ENCODE measurements around the gene CCDC85B.
"Not testable (repeated sequence)": the region's sequence is repeated elsewhere in the genome, so short reads cannot be mapped to it uniquely, and the experiment has no call there.

CCDC85B gene

DNA sequence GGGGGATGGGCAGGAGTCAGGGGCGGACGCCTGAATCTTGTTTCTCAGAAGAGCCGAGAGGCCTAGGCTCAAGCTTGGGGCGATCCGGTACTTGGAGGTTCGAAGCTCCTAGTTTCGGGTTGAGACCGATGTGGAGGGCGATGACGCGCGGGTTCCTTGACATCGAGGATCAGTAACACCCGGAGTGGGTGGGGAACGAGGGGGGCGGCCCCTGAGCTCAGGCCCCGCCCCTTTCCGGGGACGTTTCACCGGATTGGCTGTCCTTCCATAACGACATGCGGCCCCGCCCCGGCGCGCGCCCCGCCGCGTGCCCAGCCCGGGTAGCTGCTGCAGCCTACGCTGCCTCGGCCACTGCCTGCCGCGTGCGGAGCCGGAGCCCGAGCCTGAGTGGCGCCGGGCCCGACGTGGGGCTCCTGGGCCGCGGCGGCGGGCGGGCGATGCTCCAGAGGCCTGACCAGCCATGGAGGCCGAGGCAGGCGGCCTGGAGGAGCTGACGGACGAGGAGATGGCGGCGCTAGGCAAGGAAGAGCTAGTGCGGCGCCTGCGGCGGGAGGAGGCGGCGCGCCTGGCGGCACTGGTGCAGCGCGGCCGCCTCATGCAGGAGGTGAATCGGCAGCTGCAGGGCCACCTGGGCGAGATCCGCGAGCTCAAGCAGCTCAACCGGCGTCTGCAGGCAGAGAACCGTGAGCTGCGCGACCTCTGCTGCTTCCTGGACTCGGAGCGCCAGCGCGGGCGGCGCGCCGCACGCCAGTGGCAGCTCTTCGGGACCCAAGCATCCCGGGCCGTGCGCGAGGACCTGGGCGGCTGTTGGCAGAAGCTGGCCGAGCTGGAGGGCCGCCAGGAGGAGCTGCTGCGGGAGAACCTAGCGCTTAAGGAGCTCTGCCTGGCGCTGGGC, at the start of gene CCDC85B:
TSS of gene CCDC85B (plus strand) at position 350 of the 895 bp plus-strand sequence. CDS start at position 461, 111 bp downstream.
- Histone ChIP-seq H3K27ac (ENCODE audit: low read length) (peak within 1 kb of the TSS; percentile 99), H3K4me1 (ENCODE audit: control insufficient read depth, insufficient read depth, low read length) (peaks cover 64% of the 10 kb centered on the region), H3K4me3 (ENCODE audit: low read length in 2 of 2) (peak within 1 kb of the TSS; percentile 73 to 93), H3K9ac (ENCODE audit: low read length in 2 of 2) (peak within 1 kb of the TSS; percentile 91 to 92), H3K36me3 (ENCODE audit: control insufficient read depth in 2 of 2, insufficient read depth in 2 of 2, low read length in 2 of 2) (peaks cover 4 to 8% of the 10 kb centered on the region in 2 donors), H3K9me3 (ENCODE audit: control insufficient read depth in 2 of 2, low read length in 2 of 2) (no peaks in the 10 kb centered on the region), H3K27me3 (ENCODE audit: control insufficient read depth in 1 of 2, insufficient read depth in 2 of 2, low read length in 2 of 2) (no peaks in the 10 kb centered on the region)

DNA sequence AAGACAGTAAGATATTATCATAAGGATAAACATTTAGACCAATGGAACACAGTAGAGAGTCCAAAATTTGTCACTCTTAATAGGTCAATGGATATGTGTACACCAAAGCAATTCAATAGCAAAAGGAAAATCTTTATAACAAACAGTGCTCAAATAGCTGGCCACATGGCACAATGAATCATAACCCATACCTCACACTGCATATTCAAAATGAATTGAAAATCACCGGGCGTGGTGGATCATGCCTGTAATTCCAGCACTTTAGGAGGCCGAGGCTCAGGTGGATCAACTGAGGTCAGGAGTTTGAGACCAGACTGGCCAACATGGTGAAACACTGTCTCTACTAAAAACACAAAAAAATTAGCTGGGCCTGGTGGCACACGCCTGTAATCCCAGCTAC, 48.3 kb upstream of the CCDC85B start:
- Histone ChIP-seq H3K36me3 (ENCODE audit: control insufficient read depth in 2 of 2, insufficient read depth in 2 of 2, low read length in 2 of 2) (no peaks in the 10 kb centered on the region), H3K9me3 (ENCODE audit: control insufficient read depth in 2 of 2, low read length in 2 of 2) (no peaks in the 10 kb centered on the region), H3K9ac (ENCODE audit: low read length in 2 of 2) (no peak overlapping the region), H3K27ac (ENCODE audit: low read length) (no peak overlapping the region), H3K4me3 (ENCODE audit: low read length in 2 of 2) (no peak overlapping the region), H3K4me1 (ENCODE audit: control insufficient read depth, insufficient read depth, low read length) (no peaks in the 10 kb centered on the region), H3K27me3 (ENCODE audit: control insufficient read depth in 1 of 2, insufficient read depth in 2 of 2, low read length in 2 of 2) (no peaks in the 10 kb centered on the region)

DNA sequence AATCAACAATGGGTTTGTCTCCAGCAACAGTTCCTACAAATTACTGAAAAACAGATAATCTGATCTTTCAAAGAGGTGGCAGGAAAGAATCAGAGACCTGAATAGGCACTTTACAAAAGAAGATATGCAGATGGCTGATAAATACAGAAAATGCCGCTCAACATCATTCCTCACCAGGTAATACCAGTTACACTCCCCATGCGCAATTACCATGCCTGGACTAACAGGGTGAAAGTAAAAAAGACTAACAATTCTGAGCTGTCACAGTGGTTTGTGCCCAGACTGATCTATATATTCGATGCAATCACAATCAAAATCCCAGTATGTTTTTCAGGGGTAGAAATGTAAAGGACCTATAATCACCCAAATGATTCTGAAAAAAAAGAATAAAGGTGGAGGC, 46.7 kb upstream of the CCDC85B start:
- H3K36me3 ChIP-seq (ENCODE audit: control insufficient read depth in 2 of 2, insufficient read depth in 2 of 2, low read length in 2 of 2): no peaks in the 10 kb centered on the region
- H3K27me3 ChIP-seq (ENCODE audit: control insufficient read depth in 1 of 2, insufficient read depth in 2 of 2, low read length in 2 of 2): no peaks in the 10 kb centered on the region
- no peak overlapping the region for H3K4me3 ChIP-seq (ENCODE audit: low read length in 2 of 2)
- H3K9ac ChIP-seq (ENCODE audit: low read length in 2 of 2): no peak overlapping the region
- H3K27ac ChIP-seq (ENCODE audit: low read length): no peak overlapping the region
- no peaks in the 10 kb centered on the region for H3K9me3 ChIP-seq (ENCODE audit: control insufficient read depth in 2 of 2, low read length in 2 of 2)
- no peaks in the 10 kb centered on the region for H3K4me1 ChIP-seq (ENCODE audit: control insufficient read depth, insufficient read depth, low read length)

DNA sequence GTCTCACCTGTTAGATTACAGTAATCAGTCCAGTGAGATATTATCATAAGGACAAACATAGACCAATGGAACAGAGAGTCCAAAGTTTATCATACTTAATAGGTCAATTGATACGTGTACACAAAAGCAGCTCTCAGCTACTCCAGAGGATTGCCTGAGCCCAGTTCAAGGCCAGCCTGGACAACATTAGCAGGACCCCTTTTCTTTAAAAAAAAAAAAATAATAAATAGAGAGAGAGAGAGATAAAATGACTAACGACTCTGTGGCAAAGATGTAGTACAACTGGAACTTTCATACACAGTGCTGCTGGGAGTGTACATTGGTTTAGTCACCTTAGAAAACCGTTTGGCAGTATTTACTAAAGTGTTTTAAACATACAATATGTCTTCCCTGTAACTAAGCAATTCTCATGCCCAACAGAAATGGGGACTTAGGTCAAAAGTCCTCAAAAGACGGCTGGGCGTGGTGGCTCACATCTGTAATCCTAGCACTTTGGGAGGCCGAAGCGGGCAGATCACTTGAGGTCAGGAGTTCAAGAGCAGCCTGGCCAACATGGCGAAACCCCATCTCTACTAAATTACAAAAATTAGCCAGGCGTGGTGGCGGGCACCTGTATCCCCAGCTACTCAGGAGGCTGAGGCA, 46.1 kb upstream of the CCDC85B start:
- no peak overlapping the region for H3K27ac ChIP-seq (ENCODE audit: low read length)
- no peaks in the 10 kb centered on the region for H3K27me3 ChIP-seq (ENCODE audit: control insufficient read depth in 1 of 2, insufficient read depth in 2 of 2, low read length in 2 of 2)
- H3K4me3 ChIP-seq (ENCODE audit: low read length in 2 of 2): no peak overlapping the region
- H3K4me1 ChIP-seq (ENCODE audit: control insufficient read depth, insufficient read depth, low read length): no peaks in the 10 kb centered on the region
- H3K9me3 ChIP-seq (ENCODE audit: control insufficient read depth in 2 of 2, low read length in 2 of 2): no peaks in the 10 kb centered on the region
- H3K36me3 ChIP-seq (ENCODE audit: control insufficient read depth in 2 of 2, insufficient read depth in 2 of 2, low read length in 2 of 2): no peaks in the 10 kb centered on the region
- no peak overlapping the region for H3K9ac ChIP-seq (ENCODE audit: low read length in 2 of 2)

DNA sequence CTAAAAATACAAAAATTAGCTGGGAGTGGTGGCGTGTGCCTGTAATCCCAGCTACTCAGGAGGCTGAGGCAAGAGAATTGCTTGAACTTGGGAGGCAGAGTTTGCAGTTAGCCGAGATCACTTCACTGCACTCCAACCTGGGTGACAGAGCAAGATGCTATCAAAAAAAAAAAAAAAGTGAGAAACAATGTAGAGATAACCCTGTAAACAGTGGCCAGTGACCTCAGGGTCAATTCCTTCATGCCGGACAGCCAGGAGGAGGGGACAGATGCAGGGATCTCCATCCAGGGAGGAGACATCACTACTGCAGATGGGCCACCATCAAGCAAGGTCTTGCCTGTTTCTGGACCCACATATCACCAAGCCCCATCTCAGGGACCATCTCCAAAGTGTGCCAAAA, 42.7 kb upstream of the CCDC85B start:
- Histone ChIP-seq H3K9me3 (ENCODE audit: control insufficient read depth in 2 of 2, low read length in 2 of 2) (peaks cover 0 to 7% of the 10 kb centered on the region in 2 donors), H3K27me3 (ENCODE audit: control insufficient read depth in 1 of 2, insufficient read depth in 2 of 2, low read length in 2 of 2) (no peaks in the 10 kb centered on the region), H3K4me3 (ENCODE audit: low read length in 2 of 2) (no peak overlapping the region), H3K4me1 (ENCODE audit: control insufficient read depth, insufficient read depth, low read length) (no peaks in the 10 kb centered on the region), H3K36me3 (ENCODE audit: control insufficient read depth in 2 of 2, insufficient read depth in 2 of 2, low read length in 2 of 2) (peaks cover 12 to 16% of the 10 kb centered on the region in 2 donors), H3K27ac (ENCODE audit: low read length) (no peak overlapping the region), H3K9ac (ENCODE audit: low read length in 2 of 2) (no peak overlapping the region)

DNA sequence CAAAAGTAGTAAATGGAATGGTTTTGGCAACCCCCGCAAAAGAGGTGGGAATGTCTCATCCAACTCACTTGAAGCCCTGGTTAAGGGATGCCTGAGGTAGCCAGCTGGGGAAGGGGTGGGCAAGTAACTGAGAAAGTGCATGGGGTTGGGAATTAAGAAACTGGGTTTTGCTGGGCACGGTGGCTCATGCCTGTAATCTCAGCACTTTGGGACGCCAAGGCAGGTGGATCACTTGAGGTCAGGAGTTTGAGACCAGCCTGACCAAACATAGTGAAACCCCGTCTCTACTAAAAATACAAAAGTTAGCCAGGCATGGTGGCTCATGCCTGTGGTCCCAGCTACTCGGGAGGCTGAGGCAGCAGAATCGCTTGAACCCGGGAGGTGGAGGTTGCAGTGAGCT, 41.8 kb upstream of the CCDC85B start:
- H3K9me3 ChIP-seq (ENCODE audit: control insufficient read depth in 2 of 2, low read length in 2 of 2); H3K27me3 ChIP-seq (ENCODE audit: control insufficient read depth in 1 of 2, insufficient read depth in 2 of 2, low read length in 2 of 2); H3K27ac ChIP-seq (ENCODE audit: low read length); H3K4me3 ChIP-seq (ENCODE audit: low read length in 2 of 2); H3K4me1 ChIP-seq (ENCODE audit: control insufficient read depth, insufficient read depth, low read length); H3K9ac ChIP-seq (ENCODE audit: low read length in 2 of 2): not testable (repeated sequence)
- peaks cover 21 to 24% of the 10 kb centered on the region in 2 donors for H3K36me3 ChIP-seq (ENCODE audit: control insufficient read depth in 2 of 2, insufficient read depth in 2 of 2, low read length in 2 of 2)

DNA sequence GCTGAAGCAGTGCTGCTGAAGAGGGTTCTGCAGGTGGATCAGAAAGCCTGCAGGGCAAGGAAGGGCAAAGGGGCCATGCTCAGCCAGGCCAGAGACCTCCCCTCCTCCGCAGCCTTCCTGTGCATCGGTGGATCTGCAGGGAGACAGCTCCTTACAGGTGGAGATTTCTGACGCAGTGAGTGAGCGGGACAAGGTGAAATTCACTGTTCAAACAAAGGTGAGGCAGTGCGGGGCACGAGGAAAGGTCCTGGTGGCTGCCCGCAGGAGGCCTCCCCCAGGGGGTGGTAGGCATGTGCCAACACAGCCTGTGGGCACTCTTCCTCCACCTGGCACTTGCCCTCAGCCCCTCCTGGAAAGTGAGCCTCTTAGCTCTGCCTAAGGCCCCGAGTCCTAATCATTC, 41.1 kb upstream of the CCDC85B start:
- H3K9ac ChIP-seq (ENCODE audit: low read length in 2 of 2): no peak overlapping the region
- H3K4me3 ChIP-seq (ENCODE audit: low read length in 2 of 2): no peak overlapping the region
- H3K27ac ChIP-seq (ENCODE audit: low read length): no peak overlapping the region
- no peaks in the 10 kb centered on the region for H3K27me3 ChIP-seq (ENCODE audit: control insufficient read depth in 1 of 2, insufficient read depth in 2 of 2, low read length in 2 of 2)
- peaks cover 0 to 7% of the 10 kb centered on the region in 2 donors for H3K9me3 ChIP-seq (ENCODE audit: control insufficient read depth in 2 of 2, low read length in 2 of 2)
- peaks cover 28 to 31% of the 10 kb centered on the region in 2 donors for H3K36me3 ChIP-seq (ENCODE audit: control insufficient read depth in 2 of 2, insufficient read depth in 2 of 2, low read length in 2 of 2)
- peaks cover 8% of the 10 kb centered on the region for H3K4me1 ChIP-seq (ENCODE audit: control insufficient read depth, insufficient read depth, low read length)

DNA sequence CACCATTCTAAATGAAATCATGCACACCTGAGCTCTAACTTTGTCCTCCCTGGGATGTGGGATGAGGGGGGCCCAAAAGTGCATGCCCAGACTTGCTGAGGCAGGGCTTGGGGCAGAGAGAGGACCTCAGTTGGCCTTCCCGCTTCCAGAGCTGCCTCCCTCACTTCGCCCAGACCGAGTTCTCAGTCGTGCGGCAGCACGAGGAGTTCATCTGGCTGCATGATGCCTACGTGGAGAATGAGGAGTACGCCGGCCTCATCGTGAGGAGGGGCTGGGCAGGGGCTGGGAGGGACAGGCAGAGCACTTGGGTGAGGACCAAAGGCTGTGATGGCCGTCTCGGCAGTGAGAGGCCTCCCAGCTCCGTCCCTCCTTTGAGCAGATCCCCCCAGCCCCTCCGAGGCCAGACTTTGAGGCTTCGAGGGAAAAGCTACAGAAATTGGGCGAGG, 40.7 kb upstream of the CCDC85B start:
- Histone ChIP-seq H3K27me3 (ENCODE audit: control insufficient read depth in 1 of 2, insufficient read depth in 2 of 2, low read length in 2 of 2) (no peaks in the 10 kb centered on the region), H3K9ac (ENCODE audit: low read length in 2 of 2) (no peak overlapping the region), H3K9me3 (ENCODE audit: control insufficient read depth in 2 of 2, low read length in 2 of 2) (peaks cover 0 to 7% of the 10 kb centered on the region in 2 donors), H3K36me3 (ENCODE audit: control insufficient read depth in 2 of 2, insufficient read depth in 2 of 2, low read length in 2 of 2) (peaks cover 32 to 34% of the 10 kb centered on the region in 2 donors), H3K27ac (ENCODE audit: low read length) (no peak overlapping the region), H3K4me3 (ENCODE audit: low read length in 2 of 2) (no peak overlapping the region), H3K4me1 (ENCODE audit: control insufficient read depth, insufficient read depth, low read length) (peaks cover 10% of the 10 kb centered on the region)

DNA sequence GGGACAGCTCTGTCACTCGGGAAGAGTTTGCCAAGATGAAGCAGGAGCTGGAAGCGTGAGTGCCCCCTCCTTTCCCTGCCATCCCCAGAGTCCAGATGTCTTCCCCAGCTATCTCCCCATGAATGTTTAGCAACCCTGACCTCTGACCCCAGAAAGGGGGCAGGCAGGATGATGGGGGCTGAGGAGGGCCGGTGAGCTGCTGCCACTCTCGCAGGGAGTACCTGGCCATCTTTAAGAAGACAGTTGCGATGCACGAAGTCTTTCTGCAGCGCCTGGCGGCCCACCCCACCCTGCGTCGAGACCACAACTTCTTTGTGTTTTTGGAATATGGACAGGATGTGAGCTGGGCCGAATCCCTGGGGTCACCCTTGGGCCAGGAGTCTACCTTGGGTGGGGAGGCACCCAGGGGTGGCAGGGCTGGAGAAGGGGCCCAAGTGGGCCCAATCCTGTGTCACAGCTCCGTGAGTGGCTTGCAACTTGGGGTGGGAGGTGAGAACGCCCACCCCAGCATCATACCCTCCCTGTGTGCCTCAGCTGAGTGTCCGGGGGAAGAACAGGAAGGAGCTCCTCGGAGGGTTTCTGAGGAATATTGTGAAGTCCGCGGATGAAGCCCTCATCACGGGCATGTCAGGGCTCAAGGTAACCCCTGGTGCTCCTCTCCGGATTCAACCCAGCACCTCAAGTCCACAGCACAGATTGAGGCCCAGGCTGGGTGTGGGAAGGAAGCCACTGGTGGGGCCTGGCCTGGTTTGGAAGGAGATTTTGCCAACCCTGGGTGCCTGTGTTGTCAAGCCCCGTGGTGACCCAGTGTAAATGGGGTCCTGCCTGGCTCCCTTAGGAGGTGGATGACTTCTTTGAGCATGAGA, 40.0 kb upstream of the CCDC85B start:
- peaks cover 38 to 41% of the 10 kb centered on the region in 2 donors for H3K36me3 ChIP-seq (ENCODE audit: control insufficient read depth in 2 of 2, insufficient read depth in 2 of 2, low read length in 2 of 2)
- no peaks in the 10 kb centered on the region for H3K27me3 ChIP-seq (ENCODE audit: control insufficient read depth in 1 of 2, insufficient read depth in 2 of 2, low read length in 2 of 2)
- H3K4me1 ChIP-seq (ENCODE audit: control insufficient read depth, insufficient read depth, low read length): peaks cover 15% of the 10 kb centered on the region

DNA sequence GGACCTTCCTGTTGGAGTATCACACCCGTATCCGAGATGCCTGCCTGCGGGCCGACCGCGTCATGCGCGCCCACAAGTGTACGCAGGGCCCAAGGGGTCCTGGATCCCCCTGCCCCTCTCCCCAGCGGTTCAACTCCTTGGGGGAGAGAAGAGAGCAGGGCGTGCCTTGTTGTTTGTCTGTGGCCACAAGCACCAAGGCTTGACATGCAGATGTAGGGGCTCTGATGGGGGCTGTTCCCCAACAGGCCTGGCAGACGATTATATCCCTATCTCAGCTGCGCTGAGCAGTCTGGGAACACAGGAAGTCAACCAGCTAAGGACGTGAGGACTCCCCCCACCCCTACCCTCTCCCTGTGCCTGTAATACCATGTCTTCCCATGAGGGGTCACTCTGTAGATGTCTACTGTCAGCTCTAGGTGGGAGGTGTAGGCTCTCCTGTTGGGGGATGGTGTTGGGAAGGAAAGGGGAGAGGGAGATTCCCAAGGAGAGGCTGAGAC, 39.3 kb upstream of the CCDC85B start:
- peaks cover 21% of the 10 kb centered on the region for H3K4me1 ChIP-seq (ENCODE audit: control insufficient read depth, insufficient read depth, low read length)
- H3K36me3 ChIP-seq (ENCODE audit: control insufficient read depth in 2 of 2, insufficient read depth in 2 of 2, low read length in 2 of 2): peaks cover 44 to 47% of the 10 kb centered on the region in 2 donors
- H3K4me3 ChIP-seq (ENCODE audit: low read length in 2 of 2): no peak overlapping the region
- H3K9me3 ChIP-seq (ENCODE audit: control insufficient read depth in 2 of 2, low read length in 2 of 2): peaks cover 0 to 7% of the 10 kb centered on the region in 2 donors
- no peak overlapping the region for H3K9ac ChIP-seq (ENCODE audit: low read length in 2 of 2)
- H3K27me3 ChIP-seq (ENCODE audit: control insufficient read depth in 1 of 2, insufficient read depth in 2 of 2, low read length in 2 of 2): no peaks in the 10 kb centered on the region
- H3K27ac ChIP-seq (ENCODE audit: low read length): no peak overlapping the region

More for the DNA sequence above, 40.0 kb upstream of the CCDC85B start:
- Histone ChIP-seq H3K9me3 (ENCODE audit: control insufficient read depth in 2 of 2, low read length in 2 of 2) (peaks cover 0 to 7% of the 10 kb centered on the region in 2 donors), H3K27ac (ENCODE audit: low read length) (no peak overlapping the region), H3K4me3 (ENCODE audit: low read length in 2 of 2) (no peak overlapping the region), H3K9ac (ENCODE audit: low read length in 2 of 2) (no peak overlapping the region)
